Breast epithelium (tissue), 3 donors: ENCODE data around the gene FTCD.

Experiments used
- CTCF ChIP-seq, 3 donors: fragments of 450-650 bp; IDR thresholded peaks; one replicate each; pipeline ENCODE4 v1.5.1; 2016 to 2017; ENCODE audit warnings: antibody characterized with exemption in 3 of 3, mild to moderate bottlenecking in 3 of 3, moderate library complexity in 3 of 3
- POLR2A ChIP-seq: fragments of 450-650 bp; IDR thresholded peaks from one replicate; pipeline ENCODE4 v1.6.1; 2016; ENCODE audit warnings: antibody characterized with exemption, mild to moderate bottlenecking, moderate library complexity
- POLR2AphosphoS5 ChIP-seq, 3 donors: sonication (generic); formaldehyde crosslinking; IDR thresholded peaks; one replicate each; pipeline ENCODE4 v1.6.1; 2017; ENCODE audit warnings: antibody characterized with exemption in 3 of 3

- TF ChIP-seq POLR2A: no peak
- TF ChIP-seq CTCF (IDR thresholded peaks at IDR 0.05): no peak
- no peak for TF ChIP-seq POLR2AphosphoS5 (IDR thresholded peaks at IDR 0.05)
Observed at GRCh38 chr21:46191686-46192575, 36.6 kb upstream of the FTCD start.
